Subcutaneous adipose tissue (tissue), 4 donors: Measurements from ENCODE around the gene EML5. TPM values are rescaled to one million over a fixed set of nuclear protein-coding genes. Genes with fewer than 3 reads are reported as not detected.

Experiments
- CTCF ChIP-seq: fragments of 450-650 bp; IDR thresholded peaks from one replicate; pipeline ENCODE4 v1.5.1; 2016; ENCODE audit warnings: low read depth, mild to moderate bottlenecking, control low read depth, antibody characterized with exemption, moderate library complexity
- total RNA-seq, 4 donors: library from RNA; depleted of rRNA; stranded (reverse); fragments of >200 nt; gene quantifications; one replicate each; pipeline ENCODE4 v1.1.0, GENCODE V29; 2016

Gene EML5
- total RNA-seq, 4 donors from 2014 or later: 0.19 to 1.1 (median 0.33) TPM

- no peak for TF ChIP-seq CTCF
Measured at GRCh38 chr14:88802596-88802995, 9.8 kb upstream of the EML5 start.

- no peak for TF ChIP-seq CTCF
Measured at GRCh38 chr14:88799522-88799921, 6.8 kb upstream of the EML5 start.

GRCh38 chr14:88798156-88798555 is 5.4 kb upstream of the EML5 start:
- TF ChIP-seq CTCF: no peak

GRCh38 chr14:88793259-88793625 is 489 bp upstream of the EML5 start:
- TF ChIP-seq CTCF: no peak

GRCh38 chr14:88791629-88792472 is 902 bp downstream of the EML5 start:
- TF ChIP-seq CTCF: no peak

GRCh38 chr14:88791252-88791621 is 1.5 kb downstream of the EML5 start:
- no peak for TF ChIP-seq CTCF

GRCh38 chr14:88790501-88791251 is 2.1 kb downstream of the EML5 start:
- TF ChIP-seq CTCF: no peak
